Esophagus mucosa (tissue), 1 donor: Measurements from ENCODE around the gene PTPRG. TPM values are rescaled to one million over a fixed set of nuclear protein-coding genes. Genes with fewer than 3 reads are reported as not detected.

ENCODE experiments used
- ATAC-seq: fragments of 200-7000 bp; cut with Tn5 transposase; one replicate; pipeline ENCODE4 v1.9.1; 2020
- total RNA-seq: library from RNA; stranded (reverse); gene quantifications from one replicate; pipeline ENCODE4 v1.2.4, GENCODE V29; 2023
- donor health status: DM: yes; HTN: yes; CAD: no.

PTPRG gene
- total RNA-seq, 1 donor from 2014 or later = 9.2 TPM

DNA sequence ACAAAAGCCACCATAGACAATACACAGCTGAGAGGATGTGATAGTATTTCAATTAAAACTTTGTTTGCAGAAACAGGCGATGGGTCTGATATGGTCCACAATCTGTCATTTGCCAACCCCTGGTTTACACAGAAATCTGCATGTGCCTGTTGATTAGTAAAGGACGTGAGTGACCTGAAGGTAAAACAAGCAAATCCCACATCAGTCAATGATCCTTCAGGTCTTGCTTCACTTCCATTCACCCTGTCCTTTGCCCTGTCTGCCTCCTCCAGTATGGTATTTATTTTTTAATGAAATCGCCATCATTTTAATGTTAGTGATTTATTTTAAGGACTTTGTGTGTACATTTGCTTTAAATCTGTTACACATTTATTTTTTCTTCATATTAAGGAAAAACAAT, 645.8 kb downstream of the PTPRG start:
- ATAC-seq = no peak

DNA sequence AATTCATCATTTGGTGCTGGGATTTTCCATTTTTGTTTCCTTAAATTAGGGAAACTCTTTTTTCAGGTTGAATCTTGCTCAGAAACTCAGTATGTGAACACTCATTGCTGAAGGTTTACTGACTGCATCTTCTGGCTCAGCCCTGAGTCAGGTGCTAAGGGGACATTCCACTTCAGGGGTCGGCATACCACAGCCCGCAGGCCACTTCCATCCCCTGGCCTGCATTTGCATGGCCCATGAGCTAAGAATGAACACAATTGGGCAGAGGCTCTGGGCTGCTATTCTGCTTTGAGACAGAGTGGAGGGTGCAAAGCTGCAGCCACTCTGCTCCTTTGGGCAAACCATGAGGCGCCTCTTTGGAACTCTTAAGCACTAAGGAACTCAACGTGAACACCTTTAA, 647.0 kb downstream of the PTPRG start:
- no peak for ATAC-seq

DNA sequence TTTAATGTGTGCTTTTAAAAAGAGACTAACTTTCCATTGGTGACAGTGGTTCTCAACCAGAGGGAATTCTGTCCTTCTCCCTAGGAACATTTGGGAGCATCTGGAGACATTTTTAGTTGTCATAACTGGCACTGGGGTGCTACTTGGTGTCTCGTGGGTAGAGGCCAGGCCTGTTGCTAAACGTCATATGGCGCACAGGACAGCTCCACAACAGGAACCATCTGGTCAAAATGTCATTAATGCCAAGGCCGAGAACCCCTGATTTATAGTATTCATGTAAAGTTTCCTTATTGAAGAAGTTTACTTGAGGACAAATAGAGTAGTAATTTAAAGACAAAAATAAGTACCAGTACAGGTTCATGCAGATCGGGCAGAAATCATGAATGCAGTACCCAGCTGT, 647.7 kb downstream of the PTPRG start:
- no peak for ATAC-seq

DNA sequence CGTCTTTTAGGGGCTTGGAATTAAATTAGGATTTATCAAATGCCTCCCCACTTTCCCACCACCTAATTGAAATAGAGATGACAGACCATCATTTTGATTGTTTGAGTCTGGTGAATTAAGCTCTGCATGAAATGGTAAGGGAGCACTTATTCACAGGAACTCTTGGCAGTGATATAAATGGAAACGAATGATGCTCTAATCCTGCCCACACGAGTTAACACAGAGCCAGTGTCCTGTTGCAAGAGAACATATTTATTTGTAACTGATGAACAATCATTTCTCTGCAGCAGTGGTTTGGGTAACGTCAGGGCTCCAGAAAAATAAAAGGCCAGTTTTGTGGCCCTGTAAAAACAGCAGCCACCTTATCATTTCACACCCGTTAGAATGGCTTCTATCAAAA, 648.6 kb downstream of the PTPRG start:
- ATAC-seq = no peak

DNA sequence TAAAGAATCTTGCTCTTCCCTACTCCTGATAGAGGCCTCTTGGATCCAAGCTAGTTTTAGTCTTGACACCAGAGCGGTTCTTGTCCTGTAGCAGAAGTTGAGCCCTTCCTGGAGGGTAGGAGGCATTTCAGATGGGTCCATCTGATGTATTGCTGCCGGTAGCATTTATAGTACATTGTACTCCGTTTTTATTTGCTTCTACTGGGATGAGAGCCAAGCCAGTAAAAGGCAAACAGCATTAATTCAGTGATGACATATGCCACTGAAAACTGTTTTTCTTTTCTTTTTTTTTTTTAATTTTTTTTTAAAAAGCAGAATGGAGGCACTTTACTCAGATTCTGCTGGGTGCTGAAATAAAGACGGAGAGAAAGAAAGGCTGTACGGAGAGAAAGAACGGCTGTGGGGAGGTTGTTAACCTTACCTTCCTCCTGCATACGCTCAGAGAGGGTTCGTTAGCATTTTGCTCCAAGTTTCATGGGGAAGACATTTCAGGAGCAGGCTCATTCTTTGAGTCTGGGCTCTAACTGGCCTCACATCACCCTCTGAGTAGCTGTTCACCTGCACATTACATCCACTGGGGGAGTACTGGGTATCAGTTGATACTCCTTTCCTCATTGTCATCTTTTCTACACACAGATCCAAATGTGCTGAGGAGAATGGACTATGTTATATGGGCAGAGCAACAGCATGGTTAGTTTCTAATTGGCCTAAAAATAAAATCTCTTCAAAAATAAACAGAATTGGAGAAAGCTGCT, 650.5 kb downstream of the PTPRG start:
- ATAC-seq = no peak

DNA sequence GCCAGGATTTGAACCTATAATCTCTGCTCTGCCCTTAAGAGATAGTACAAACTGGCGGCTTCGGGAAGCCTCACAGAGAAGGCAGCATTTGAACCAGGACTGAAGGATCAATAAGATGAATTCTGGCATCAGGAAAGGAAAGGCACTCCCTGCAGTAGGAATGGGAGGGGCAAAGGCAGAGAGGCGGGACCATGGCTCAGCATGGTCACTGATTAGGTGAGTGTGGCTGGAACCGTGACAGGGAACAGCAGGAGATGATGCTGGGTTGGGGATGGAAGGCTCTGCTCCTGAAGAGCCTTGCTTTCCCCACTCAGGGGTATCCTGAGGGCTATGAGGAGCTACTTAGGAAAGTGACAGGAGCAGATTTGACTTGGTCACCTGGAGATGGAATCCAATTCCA, 653.5 kb downstream of the PTPRG start:
- ATAC-seq = no peak

- no peak for ATAC-seq
Measured at GRCh38 chr3:62220616-62221015, 659.2 kb downstream of the PTPRG start.

DNA sequence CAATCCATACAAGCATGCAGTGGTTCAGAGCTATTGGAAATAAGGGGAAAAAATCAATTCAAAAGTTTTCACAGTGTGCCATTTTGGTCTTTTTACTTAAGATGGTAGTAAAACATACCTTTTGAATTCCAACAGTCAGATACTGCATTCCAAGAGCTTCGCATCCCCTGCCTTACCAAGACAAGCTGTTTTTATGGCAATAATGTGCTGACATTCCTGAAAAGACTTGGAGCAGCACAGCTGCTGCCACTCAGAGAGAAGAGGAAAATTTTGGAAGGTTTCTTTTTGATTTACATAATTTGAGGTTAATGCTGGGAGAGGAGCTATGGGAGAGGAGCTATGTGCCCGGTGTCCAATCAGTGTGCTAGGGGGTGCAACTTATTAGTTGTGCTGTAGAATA, 663.7 kb downstream of the PTPRG start:
- ATAC-seq = no peak

- ATAC-seq = no peak
Measured at GRCh38 chr3:62226601-62227339, 665.4 kb downstream of the PTPRG start.

GRCh38 chr3:62228467-62228866, 667.1 kb downstream of the PTPRG start:
- no peak for ATAC-seq

DNA sequence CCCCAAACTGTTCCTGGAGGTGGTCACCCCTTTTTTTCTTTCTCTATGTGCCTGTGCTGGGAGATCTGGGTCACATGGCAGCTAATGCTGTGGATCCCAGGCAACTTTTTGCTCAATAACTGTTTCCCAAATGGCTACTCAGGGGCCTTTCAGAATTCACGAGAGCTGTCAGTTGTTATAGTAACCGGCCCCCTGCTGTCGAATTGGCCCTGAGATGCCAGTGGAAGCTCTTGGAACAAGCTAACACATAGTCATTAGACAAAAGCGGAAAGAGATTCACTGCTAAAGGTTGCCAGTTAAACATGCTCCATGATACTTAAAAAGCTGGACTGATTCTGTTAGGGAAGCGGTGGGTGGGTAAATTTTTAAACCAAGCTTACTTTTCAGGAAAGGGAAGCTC, 667.8 kb downstream of the PTPRG start:
- ATAC-seq = no peak

- ATAC-seq = no peak
Measured at GRCh38 chr3:62229908-62230307, 668.5 kb downstream of the PTPRG start.

- no peak for ATAC-seq
Measured at GRCh38 chr3:62233065-62233464, 671.7 kb downstream of the PTPRG start.

DNA sequence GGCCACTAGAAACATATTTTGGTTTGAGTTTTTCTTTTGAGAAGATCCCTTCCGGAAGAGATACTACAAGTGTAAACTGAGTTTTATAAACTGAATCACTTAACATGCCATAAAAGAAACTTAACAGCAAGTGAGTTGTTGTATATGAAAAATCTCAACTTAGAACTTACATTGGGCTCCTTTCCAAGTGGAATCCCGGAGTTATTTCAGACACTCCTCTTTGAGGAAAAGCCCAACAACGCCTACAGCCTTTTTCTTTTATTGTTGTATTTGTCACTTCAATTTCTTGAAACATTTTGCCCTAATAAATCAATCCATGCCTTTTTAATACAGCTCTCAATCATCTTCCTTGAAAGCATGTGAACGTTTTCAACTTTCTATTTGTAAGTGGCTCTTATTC, 674.6 kb downstream of the PTPRG start:
- no peak for ATAC-seq

- no peak for ATAC-seq
Measured at GRCh38 chr3:62237286-62237948, 676.0 kb downstream of the PTPRG start.

DNA sequence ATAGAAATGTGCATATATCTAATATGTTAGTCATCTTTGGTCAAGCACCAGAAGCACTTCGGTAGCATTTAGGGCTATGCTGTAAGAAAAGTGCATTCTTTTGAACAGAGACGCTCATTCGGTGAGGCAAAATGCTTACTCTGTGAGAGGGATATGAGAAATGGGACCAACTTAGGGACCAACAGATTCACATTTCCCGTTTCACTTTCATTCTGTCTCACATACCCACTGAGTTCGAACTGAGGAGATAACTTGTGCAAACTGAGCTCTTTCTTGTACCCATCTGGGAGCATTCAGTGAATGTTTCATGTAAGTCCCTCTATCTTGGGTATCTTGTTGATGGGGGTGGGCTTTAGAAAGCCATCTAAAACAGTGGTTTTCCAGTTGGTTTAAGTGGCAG, 676.6 kb downstream of the PTPRG start:
- ATAC-seq = no peak

DNA sequence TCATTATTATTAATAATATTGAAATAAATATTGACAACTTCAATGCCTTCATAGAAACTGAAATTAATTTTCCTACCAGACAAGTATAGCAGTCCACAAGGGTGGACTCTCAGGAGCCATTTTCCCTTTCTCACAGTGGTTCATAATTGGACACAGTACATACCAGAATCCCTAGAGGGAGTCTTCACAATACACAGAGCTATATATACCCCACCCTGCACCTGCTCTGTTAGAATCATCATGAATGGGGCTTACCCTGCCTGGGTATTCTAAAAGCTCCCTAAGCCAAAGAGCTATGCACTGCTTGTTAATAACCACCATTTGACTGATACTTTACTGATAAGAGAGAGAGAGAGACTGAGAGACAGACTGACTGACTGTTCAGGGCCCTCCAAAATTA, 677.1 kb downstream of the PTPRG start:
- ATAC-seq = no peak

DNA sequence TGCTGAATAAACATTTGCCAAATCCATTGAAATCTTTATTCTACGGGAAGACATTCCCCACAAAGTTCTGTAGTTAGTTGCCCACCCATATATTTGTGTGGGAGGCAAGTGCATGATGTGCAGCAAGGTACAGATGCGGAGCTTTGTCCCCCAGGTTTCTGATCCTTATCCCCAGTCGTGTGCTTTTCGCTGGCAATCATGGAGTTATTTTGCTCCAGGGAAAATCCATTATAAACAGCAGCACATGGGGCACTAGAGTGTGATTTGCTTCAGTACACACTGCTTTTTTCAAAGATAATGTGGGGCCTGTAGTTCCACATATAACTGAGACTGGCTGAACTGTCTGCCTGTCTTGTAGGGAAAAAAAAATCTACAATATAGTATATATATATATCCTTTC, 679.9 kb downstream of the PTPRG start:
- ATAC-seq = no peak

GRCh38 chr3:62242831-62243509, 681.6 kb downstream of the PTPRG start:
- no peak for ATAC-seq

GRCh38 chr3:62246094-62246493, 684.7 kb downstream of the PTPRG start:
- peak; percentile 85 for ATAC-seq

GRCh38 chr3:62246985-62247384, 685.6 kb downstream of the PTPRG start:
- ATAC-seq = no peak

DNA sequence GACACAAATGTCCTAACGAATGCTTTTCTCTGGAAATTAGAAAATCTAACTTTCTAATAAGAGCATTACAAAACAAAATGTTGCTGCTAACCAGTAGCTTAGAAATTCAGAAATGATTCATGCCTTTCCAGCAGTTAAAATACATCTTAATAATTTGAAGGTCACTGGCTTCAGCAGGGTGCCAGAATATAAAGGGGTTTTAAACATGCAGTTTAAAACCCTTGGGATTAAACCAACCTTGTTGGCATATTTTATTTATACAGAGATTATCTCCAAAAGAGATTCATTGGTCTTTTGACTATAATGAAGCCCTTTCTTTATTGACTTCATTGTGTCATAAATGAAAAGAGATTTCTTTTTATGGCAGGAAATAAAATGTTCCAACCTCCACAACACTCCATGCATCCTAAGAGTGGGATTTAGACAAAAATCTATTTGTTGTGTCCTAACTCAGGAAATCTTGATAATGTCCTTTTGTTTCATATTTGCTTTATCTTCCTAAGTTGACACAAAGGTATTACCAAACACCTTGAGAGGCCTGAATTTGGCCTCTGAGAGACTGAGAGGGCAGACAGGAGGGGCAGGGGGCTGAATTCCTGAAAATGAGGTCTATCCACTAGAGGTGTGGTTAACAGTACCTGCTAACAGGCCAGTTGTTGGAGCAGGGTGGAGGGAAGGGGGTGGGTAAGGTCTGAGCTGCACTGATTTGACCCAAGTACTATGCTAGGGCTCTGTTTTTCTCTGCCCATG, 687.5 kb downstream of the PTPRG start:
- ATAC-seq = no peak

GRCh38 chr3:62249484-62249776, 688.1 kb downstream of the PTPRG start:
- no peak for ATAC-seq
